HS-27A (cell line): ENCODE results near the gene ADAMTS12.
A peak's percentile ranks its signal among the peaks of the same experiment; 100 is the strongest.
"Not testable (repeated sequence)": the region's sequence is repeated elsewhere in the genome, so short reads cannot be mapped to it uniquely, and the experiment has no call there.

Experiments
- DNase-seq: peaks from one replicate; pipeline ENCODE4 v3.0.0-alpha.2; 2012; ENCODE audit warnings: low read depth, missing footprints

Gene ADAMTS12

DNA sequence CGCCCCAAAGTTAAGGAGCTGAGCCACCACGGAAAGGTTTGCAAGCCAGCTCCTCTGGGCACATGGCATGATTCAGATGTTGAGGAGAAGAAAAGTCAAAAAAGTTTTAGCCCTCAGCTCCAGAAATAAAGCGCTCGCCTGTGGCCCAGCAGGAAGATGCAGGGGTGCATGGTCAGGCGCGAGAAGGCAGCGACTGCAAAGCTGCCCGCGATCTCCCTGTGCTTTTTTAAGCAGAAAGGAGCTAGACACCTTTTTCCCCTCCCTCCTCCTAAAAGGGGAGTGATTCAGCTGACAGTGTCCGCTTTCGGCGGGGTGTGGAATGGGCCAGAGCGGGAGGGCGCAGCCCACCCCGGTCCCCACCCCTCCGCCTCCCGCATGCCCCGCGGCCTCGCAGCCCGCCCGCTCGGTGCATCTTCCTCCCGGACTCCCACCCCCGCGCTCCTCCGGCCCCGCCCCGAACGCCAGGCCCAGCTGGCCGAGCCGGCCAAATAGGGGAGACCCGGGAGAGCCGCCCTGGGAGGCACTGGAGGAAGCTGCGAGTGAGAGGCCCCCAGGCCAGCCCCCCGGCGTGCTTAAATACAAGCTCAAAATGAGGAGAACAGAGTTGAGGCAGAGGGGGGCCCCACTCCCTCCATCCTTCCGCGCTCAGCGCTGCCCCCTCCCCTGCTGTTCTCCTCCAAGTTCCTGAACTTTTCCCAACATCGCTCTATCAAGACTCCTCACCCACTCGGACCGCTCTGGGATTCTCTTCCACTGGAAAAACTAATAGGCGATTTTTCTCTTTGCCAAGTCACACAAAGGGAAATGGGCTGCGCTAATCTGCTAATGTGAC lies at the start of gene ADAMTS12:
TSS of gene ADAMTS12 (minus strand) at position 203 of the 832 bp plus-strand sequence. CDS start at position 69, 134 bp downstream.
- peak; percentile 68 for DNase-seq

- no peak for DNase-seq
Measured at GRCh38 chr5:33941090-33941489, 49.3 kb upstream of the ADAMTS12 start.

DNA sequence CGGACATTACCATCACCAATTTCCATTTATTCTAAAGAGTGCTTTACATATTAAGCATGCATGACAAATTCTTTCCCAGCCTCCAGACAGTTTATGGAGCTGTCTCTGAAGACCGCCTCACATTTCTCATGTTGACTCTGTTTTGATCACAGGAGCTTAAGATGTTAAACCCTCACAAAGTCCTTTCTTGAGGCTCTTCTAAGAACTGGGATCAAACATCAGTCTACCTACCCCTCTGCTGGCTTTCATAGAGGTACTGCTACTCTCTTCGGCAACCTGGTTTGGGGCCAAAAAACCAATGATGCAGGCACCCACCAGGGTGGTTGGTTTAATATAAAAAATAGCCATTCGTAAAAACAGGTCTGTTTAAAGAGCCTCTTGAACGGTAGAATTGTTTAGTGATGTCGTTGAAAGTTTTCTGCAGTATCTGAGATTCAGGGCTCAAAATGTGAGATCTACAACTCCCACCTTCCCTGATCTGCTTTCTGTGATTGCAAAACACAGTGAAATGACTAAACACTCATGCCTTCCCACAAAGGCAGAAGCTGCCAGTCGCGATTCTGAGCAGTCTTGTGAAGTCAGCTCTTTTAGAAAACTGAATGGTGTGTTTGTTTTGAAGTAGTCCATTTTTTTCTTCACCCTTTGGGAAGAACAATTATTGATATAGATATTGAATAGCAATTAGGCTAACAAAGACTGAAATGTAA lies 47.9 kb upstream of the ADAMTS12 start:
- no peak for DNase-seq

DNA sequence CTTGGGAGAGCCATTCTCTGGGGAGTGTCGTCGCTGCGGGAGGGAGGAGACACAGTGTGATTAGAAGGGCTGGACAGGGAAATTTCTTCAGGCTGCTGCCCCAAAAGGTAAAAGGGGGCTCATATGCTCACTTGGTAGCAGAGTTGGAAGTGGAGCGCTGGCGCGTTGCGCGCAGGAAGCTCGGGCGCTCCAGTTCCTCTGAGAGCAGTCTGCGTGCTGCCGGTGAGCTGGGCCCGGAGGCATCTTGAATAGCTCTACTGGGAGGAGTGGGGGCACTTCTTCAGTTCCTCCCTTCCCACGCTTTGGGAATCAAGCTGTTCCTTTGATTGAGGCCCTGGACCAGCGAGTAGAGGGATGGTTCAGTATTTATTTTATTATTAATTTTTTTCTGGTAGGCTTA lies 47.1 kb upstream of the ADAMTS12 start:
- no peak for DNase-seq

DNA sequence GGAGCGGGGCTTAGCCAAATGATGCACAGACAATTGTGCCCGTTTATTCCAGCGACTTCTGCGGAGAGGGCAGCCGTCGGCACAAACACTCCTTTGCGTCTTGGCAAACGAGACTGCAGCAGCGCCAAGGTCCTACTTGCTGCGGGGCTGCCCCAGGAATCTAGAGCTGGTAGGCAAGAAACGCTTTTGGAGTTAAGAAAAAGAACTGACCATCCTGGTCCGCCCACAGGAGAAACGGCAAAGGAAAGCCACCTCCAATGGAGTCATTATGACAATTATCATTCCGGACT lies 46.7 kb upstream of the ADAMTS12 start:
- DNase-seq = no peak

GRCh38 chr5:33937707-33938506 lies 46.1 kb upstream of the ADAMTS12 start:
- DNase-seq = no peak

DNA sequence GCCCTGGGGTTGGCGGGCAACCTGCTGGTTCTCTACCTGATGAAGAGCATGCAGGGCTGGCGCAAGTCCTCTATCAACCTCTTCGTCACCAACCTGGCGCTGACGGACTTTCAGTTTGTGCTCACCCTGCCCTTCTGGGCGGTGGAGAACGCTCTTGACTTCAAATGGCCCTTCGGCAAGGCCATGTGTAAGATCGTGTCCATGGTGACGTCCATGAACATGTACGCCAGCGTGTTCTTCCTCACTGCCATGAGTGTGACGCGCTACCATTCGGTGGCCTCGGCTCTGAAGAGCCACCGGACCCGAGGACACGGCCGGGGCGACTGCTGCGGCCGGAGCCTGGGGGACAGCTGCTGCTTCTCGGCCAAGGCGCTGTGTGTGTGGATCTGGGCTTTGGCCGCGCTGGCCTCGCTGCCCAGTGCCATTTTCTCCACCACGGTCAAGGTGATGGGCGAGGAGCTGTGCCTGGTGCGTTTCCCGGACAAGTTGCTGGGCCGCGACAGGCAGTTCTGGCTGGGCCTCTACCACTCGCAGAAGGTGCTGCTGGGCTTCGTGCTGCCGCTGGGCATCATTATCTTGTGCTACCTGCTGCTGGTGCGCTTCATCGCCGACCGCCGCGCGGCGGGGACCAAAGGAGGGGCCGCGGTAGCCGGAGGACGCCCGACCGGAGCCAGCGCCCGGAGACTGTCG lies 45.4 kb upstream of the ADAMTS12 start:
- DNase-seq = no peak

DNA sequence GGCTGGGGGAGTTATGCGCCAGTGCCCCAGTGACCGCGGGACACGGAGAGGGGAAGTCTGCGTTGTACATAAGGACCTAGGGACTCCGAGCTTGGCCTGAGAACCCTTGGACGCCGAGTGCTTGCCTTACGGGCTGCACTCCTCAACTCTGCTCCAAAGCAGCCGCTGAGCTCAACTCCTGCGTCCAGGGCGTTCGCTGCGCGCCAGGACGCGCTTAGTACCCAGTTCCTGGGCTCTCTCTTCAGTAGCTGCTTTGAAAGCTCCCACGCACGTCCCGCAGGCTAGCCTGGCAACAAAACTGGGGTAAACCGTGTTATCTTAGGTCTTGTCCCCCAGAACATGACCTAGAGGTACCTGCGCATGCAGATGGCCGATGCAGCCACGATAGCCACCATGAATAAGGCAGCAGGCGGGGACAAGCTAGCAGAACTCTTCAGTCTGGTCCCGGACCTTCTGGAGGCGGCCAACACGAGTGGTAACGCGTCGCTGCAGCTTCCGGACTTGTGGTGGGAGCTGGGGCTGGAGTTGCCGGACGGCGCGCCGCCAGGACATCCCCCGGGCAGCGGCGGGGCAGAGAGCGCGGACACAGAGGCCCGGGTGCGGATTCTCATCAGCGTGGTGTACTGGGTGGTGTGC lies 44.7 kb upstream of the ADAMTS12 start, which contains the start of gene RXFP3:
TSS of gene RXFP3 (plus strand) at position 6 of the 636 bp plus-strand sequence. CDS start at position 361, 355 bp downstream.
- no peak for DNase-seq

- DNase-seq = no peak
Measured at GRCh38 chr5:33936004-33936380, 44.2 kb upstream of the ADAMTS12 start.

DNA sequence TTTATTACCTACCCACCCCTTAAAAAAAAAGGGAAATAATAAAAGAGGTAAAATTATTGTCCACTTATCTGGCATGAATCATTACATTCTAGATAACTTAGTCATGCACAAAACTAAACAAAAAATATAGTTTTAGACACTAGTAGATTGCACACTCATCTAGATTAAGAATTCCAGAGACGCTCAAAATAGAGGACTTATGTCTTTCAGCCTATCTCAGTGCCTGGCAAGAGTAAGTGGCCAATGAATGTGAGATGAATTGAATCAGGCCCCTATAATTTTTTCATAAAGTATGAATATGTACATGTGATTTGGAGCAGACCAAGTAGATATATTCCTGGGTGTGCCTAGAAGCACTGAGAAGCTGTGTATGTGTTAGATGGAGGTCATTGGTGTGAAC lies 42.4 kb upstream of the ADAMTS12 start:
- peak; percentile 85 for DNase-seq

DNA sequence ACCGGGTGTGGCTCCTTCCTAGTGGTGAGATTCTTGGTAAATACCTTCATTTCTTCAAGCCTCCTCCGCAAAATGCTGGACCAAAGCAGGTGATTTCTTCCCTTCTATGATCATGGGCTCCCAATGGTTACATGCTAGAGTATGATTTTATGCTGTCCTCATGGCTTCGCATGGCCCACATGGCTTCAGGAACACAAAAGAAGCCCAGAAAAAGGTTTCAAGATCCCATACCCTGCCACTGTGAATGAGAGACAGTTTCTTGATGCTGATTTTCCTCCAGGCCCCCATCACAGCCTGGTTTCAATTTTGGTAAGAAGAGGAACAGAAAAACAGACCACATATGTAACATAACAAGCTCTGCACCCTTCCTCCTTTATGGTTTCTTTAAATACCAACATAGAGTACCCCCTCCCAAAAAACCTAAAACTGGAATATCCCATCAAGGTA lies 42.0 kb upstream of the ADAMTS12 start:
- DNase-seq = no peak

DNA sequence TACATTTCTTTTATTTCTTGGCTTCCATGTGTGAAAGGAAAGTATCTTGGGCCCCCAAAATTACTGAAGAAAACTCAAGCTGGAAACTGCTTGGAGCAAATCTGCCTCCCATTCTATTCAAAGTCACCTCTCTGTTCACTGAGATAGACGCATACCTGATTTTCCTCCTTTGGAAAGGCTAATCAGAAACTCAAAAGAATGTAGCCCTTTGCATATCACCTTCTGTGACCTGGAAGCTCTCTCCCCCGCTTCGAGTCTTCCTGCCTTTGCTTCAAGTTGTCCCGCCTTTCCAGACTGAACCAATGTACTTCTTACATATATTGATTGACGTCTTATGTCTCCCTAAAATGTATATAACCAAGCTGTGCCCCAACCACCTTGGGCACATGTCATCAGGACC lies 39.3 kb upstream of the ADAMTS12 start:
- no peak for DNase-seq

GRCh38 chr5:33929925-33930690 lies 38.3 kb upstream of the ADAMTS12 start:
- DNase-seq = no peak

DNA sequence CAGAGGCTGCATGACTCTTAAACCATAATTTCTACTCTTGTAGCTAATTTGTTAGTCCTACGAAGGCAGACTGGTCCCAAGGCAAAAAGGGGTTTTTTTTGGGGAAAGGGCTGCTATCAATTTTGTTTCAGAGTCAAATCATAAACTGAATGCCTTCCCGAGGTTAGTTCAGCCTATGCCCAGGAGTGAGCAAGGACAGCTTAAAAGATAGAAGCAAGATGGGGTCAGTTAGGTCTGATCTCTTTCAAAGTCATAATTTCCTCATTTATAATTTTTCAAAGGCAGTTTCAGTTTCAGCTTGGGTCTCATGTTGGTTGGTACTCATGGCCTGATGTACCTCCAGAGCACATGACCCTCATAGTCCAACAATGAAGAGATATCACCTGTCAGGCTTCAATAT lies 36.5 kb upstream of the ADAMTS12 start:
- no peak for DNase-seq

DNA sequence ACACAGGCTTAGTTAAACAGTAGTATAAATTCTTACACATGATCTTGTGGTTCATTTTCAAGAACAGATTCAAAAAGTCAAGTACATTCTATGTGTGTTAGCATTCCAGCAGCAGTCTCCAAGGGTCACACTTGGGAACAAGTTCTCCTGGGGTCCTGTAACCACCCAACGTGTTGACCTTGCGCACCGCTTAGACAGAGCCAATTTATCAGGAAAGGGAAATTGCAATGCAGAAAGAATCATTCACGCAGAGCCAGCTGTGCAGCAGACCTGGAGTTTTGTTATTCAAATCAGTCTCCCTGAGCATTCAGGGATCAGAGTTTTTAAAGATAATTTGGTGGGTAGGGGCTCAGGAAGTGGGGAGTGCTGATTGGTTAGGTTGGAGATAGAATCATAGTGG lies 35.9 kb upstream of the ADAMTS12 start:
- no peak for DNase-seq

- DNase-seq = no peak
Measured at GRCh38 chr5:33925278-33925677, 33.5 kb upstream of the ADAMTS12 start.

DNA sequence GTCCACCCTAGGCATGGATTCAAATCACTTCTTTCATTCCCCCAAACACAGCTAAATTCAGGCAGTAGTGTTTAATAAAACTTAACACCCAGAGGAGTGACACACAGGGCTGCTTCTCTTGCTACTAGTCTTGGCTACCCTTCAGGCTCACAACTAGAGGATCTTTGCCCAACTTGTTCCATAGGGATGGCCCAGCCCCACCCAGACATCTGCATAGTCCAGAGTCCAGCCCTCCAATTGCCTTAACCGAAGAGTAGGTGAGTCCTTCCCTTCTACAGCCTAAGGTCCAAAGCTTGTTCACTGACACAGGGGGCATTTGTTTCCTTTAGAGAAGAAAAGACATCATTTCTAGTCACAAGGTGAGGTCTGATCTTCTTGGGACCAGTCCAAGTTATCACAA lies 29.2 kb upstream of the ADAMTS12 start:
- DNase-seq = no peak

GRCh38 chr5:33914844-33915243 lies 23.1 kb upstream of the ADAMTS12 start:
- DNase-seq = not testable (repeated sequence)

DNA sequence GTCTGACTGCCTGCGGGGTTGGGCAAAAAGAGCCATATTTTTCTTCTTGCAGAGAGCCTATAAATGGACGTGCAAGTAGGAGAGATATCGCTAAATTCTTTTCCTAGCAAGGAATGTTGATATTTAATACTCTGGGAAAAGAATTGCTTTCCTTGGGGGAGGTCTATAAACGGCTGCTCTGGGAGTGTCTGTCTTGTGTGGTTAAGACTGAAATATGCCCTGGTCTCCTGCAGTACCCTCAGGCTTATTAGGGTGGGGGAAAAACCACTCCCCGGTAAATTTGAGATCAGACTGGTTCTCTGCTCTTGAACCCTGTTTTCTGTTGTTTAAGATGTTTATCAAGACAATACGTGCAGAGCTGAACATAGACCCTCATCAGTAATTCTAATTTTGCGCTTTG lies 14.5 kb upstream of the ADAMTS12 start:
- DNase-seq = not testable (repeated sequence)

DNA sequence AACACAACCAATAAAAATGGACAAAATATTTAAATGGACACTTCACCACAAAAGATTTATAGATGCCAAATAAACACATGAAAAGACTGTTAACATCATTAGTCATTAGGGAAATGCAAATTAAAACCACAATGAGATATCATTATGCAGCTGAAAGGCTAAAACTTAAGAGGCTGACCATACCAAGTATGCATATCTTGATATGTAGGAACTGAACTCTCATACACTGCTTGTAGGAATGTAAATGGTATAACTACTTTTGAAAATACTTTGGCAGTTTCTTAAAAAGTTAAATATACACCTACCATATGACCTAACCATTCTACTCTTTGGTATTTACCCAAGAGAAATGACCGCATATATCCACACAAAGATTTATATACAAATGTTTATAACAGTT lies 13.6 kb upstream of the ADAMTS12 start:
- no peak for DNase-seq

- no peak for DNase-seq
Measured at GRCh38 chr5:33903118-33903517, 11.3 kb upstream of the ADAMTS12 start.
